ENCODE data around the gene ECHS1.

The ECHS1 gene

GRCh38 chr10:133358162-133358924 is 14.8 kb downstream of the ECHS1 start:
- no peak for DNase-seq (ENCODE audit: low read depth)

- DNase-seq (ENCODE audit: low read depth): peak; percentile 40
Measured at GRCh38 chr10:133357285-133358161, 15.6 kb downstream of the ECHS1 start, which contains the start of gene FUOM. Gene FUOM (minus strand): TSS chr10:133358019. CDS start chr10:133358007, 12 bp downstream.

- no peak for DNase-seq (ENCODE audit: low read depth)
Measured at GRCh38 chr10:133356549-133357284, 16.4 kb downstream of the ECHS1 start.

- DNase-seq (ENCODE audit: low read depth): no peak
Measured at GRCh38 chr10:133355991-133356390, 17.2 kb downstream of the ECHS1 start.

GRCh38 chr10:133355266-133355665 is 17.9 kb downstream of the ECHS1 start:
- no peak for DNase-seq (ENCODE audit: low read depth)

- DNase-seq (ENCODE audit: low read depth): no peak
Measured at GRCh38 chr10:133354672-133355240, 18.4 kb downstream of the ECHS1 start.

GRCh38 chr10:133353988-133354605 is 19.1 kb downstream of the ECHS1 start:
- no peak for DNase-seq (ENCODE audit: low read depth)

- DNase-seq (ENCODE audit: low read depth): no peak
Measured at GRCh38 chr10:133353202-133353959, 19.8 kb downstream of the ECHS1 start.

- no peak for DNase-seq (ENCODE audit: low read depth)
Measured at GRCh38 chr10:133351408-133352318, 21.5 kb downstream of the ECHS1 start.

GRCh38 chr10:133350950-133351329 is 22.2 kb downstream of the ECHS1 start:
- no peak for DNase-seq (ENCODE audit: low read depth)

- DNase-seq (ENCODE audit: low read depth): no peak
Measured at GRCh38 chr10:133350283-133350949, 22.7 kb downstream of the ECHS1 start.

- no peak for DNase-seq (ENCODE audit: low read depth)
Measured at GRCh38 chr10:133349577-133350011, 23.6 kb downstream of the ECHS1 start.

GRCh38 chr10:133349160-133349568 is 24.0 kb downstream of the ECHS1 start:
- no peak for DNase-seq (ENCODE audit: low read depth)

GRCh38 chr10:133347710-133348517 is 25.2 kb downstream of the ECHS1 start:
- no peak for DNase-seq (ENCODE audit: low read depth)

- DNase-seq (ENCODE audit: low read depth): no peak
Measured at GRCh38 chr10:133346413-133346812, 26.7 kb downstream of the ECHS1 start.

- no peak for DNase-seq (ENCODE audit: low read depth)
Measured at GRCh38 chr10:133344236-133344635, 28.9 kb downstream of the ECHS1 start.

GRCh38 chr10:133343558-133343957 is 29.6 kb downstream of the ECHS1 start:
- no peak for DNase-seq (ENCODE audit: low read depth)

- DNase-seq (ENCODE audit: low read depth): no peak
Measured at GRCh38 chr10:133342942-133343341, 30.2 kb downstream of the ECHS1 start.
